PC-3 (cell line): ENCODE results near the gene THADA.

ENCODE experiments used
- CTCF ChIP-seq: fragments of 300-600 bp; sonication (generic); conservative IDR thresholded peaks from 2 replicates; pipeline ENCODE4 v1.5.1; 2017; ENCODE audit warnings: antibody characterized with exemption, low read depth, mild to moderate bottlenecking, low read length
- EZH2 ChIP-seq: fragments of 300-600 bp; sonication (generic); IDR thresholded peaks from one replicate; pipeline ENCODE4 v1.6.1; 2017; ENCODE audit warnings: antibody characterized with exemption, mild to moderate bottlenecking, low read length; ENCODE audit not compliant: unreplicated experiment
- EZH2phosphoT487 ChIP-seq: fragments of 300-600 bp; sonication (generic); IDR thresholded peaks from 2 replicates; pipeline ENCODE4 v1.6.1; 2018; ENCODE audit warnings: mild to moderate bottlenecking, antibody characterized with exemption, low read length, borderline replicate concordance

- TF ChIP-seq EZH2: no peak
- TF ChIP-seq CTCF: no peak
- TF ChIP-seq EZH2phosphoT487: no peak
These were observed 314.8 kb downstream of the THADA start for GRCh38 chr2:43280994-43281393.
